ENCODE results near the gene ZDHHC20. TPM values are rescaled to one million over a fixed set of nuclear protein-coding genes. Genes with fewer than 3 reads are reported as not detected.
"Not testable (repeated sequence)": the region's sequence is repeated elsewhere in the genome, so short reads cannot be mapped to it uniquely, and the experiment has no call there.

ZDHHC20 gene
- total and polyA plus RNA-seq, 2 experiments from 2014 or later: 25.2 to 132 TPM

- Histone ChIP-seq H3K36me3 (replicated peaks; ENCODE audit: insufficient read depth, low read depth) (no peaks in the 10 kb centered on the region), H3K9me2 (replicated peaks; ENCODE audit: insufficient read depth) (no peaks in the 10 kb centered on the region), H3K27me3 (no peaks in the 10 kb centered on the region), H3K4me3 (no peak overlapping the region), H4K20me1 (ENCODE audit: insufficient read depth, poor library complexity, severe bottlenecking) (no peaks in the 10 kb centered on the region), H3K9me3 (ENCODE audit: low read depth) (peaks cover 11% of the 10 kb centered on the region), H3K4me2 (no peak overlapping the region), H2AFZ (no peak overlapping the region), H3K4me1 (ENCODE audit: insufficient read depth) (no peaks in the 10 kb centered on the region), H3K27ac (no peak overlapping the region), H3K79me2 (no peaks in the 10 kb centered on the region)
- no peak for TF ChIP-seq EZH2phosphoT487 (IDR thresholded peaks at IDR 0.05; ENCODE audit: low read depth, severe bottlenecking, unreplicated experiment)
- DNase-seq (ENCODE audit: low spot score): no peak
- 96% methylated on average over 2 of the region's 2 CpGs for WGBS (ENCODE audit: low lambda C conversion rate, missing lambda C conversion rate)
Observed at GRCh38 chr13:21389124-21389523, 70.0 kb downstream of the ZDHHC20 start.

GRCh38 chr13:21385710-21386109, 73.4 kb downstream of the ZDHHC20 start:
- no peak overlapping the region for H3K4me2 ChIP-seq
- H4K20me1 ChIP-seq (ENCODE audit: insufficient read depth, poor library complexity, severe bottlenecking): no peaks in the 10 kb centered on the region
- H3K79me2 ChIP-seq: no peaks in the 10 kb centered on the region
- H3K4me3 ChIP-seq: no peak overlapping the region
- DNase-seq (ENCODE audit: low spot score): no peak
- TF ChIP-seq EZH2 (IDR thresholded peaks at IDR 0.05; ENCODE audit: borderline replicate concordance) (no peak), CTCF (IDR thresholded peaks at IDR 0.05; ENCODE audit: poor library complexity) (no peak), EZH2phosphoT487 (IDR thresholded peaks at IDR 0.05; ENCODE audit: low read depth, severe bottlenecking, unreplicated experiment) (no peak)
- no peaks in the 10 kb centered on the region for H3K9me2 ChIP-seq (replicated peaks; ENCODE audit: insufficient read depth)
- H3K27ac ChIP-seq: no peak overlapping the region
- H3K9me3 ChIP-seq (ENCODE audit: low read depth): peaks cover 11% of the 10 kb centered on the region
- H3K4me1 ChIP-seq (ENCODE audit: insufficient read depth): no peaks in the 10 kb centered on the region
- no peaks in the 10 kb centered on the region for H3K27me3 ChIP-seq
- H3K36me3 ChIP-seq (replicated peaks; ENCODE audit: insufficient read depth, low read depth): peaks cover 3% of the 10 kb centered on the region
- WGBS (ENCODE audit: low lambda C conversion rate, missing lambda C conversion rate): 94% methylated on average over 2 of the region's 2 CpGs
- no peak overlapping the region for H2AFZ ChIP-seq

GRCh38 chr13:21383090-21383489, 76.0 kb downstream of the ZDHHC20 start:
- Histone ChIP-seq H3K9me2 (replicated peaks; ENCODE audit: insufficient read depth) (no peaks in the 10 kb centered on the region), H3K4me1 (ENCODE audit: insufficient read depth) (no peaks in the 10 kb centered on the region), H3K4me3 (no peak overlapping the region), H3K4me2 (no peak overlapping the region), H3K79me2 (no peaks in the 10 kb centered on the region), H4K20me1 (ENCODE audit: insufficient read depth, poor library complexity, severe bottlenecking) (no peaks in the 10 kb centered on the region), H2AFZ (no peak overlapping the region), H3K36me3 (replicated peaks; ENCODE audit: insufficient read depth, low read depth) (peaks cover 3% of the 10 kb centered on the region), H3K27ac (no peak overlapping the region), H3K27me3 (no peaks in the 10 kb centered on the region), H3K9me3 (ENCODE audit: low read depth) (peaks cover 11% of the 10 kb centered on the region)
- DNase-seq (ENCODE audit: low spot score): no peak
- no peak for TF ChIP-seq EZH2phosphoT487 (IDR thresholded peaks at IDR 0.05; ENCODE audit: low read depth, severe bottlenecking, unreplicated experiment)
- TF ChIP-seq EZH2 (IDR thresholded peaks at IDR 0.05; ENCODE audit: borderline replicate concordance): no peak
- no peak for TF ChIP-seq CTCF (IDR thresholded peaks at IDR 0.05; ENCODE audit: poor library complexity)
- WGBS (ENCODE audit: low lambda C conversion rate, missing lambda C conversion rate): 91% methylated on average over 6 of the region's 6 CpGs

- H3K9me3 ChIP-seq (ENCODE audit: low read depth); H4K20me1 ChIP-seq (ENCODE audit: insufficient read depth, poor library complexity, severe bottlenecking); DNase-seq (ENCODE audit: low spot score); H3K4me3 ChIP-seq; H3K27me3 ChIP-seq; H3K27ac ChIP-seq; H3K4me2 ChIP-seq; H3K79me2 ChIP-seq; H2AFZ ChIP-seq; H3K36me3 ChIP-seq (replicated peaks; ENCODE audit: insufficient read depth, low read depth); H3K4me1 ChIP-seq (ENCODE audit: insufficient read depth); H3K9me2 ChIP-seq (replicated peaks; ENCODE audit: insufficient read depth): not testable (repeated sequence)
- WGBS (ENCODE audit: low lambda C conversion rate, missing lambda C conversion rate): 91% methylated on average over 23 of the region's 36 CpGs
Observed at GRCh38 chr13:21376998-21377985, 81.8 kb downstream of the ZDHHC20 start.
